DMS114 treated with DMSO at 0.1 percent for 48 hours (cell line): ENCODE measurements around the gene ST6GALNAC4.
"Not testable (repeated sequence)": the region's sequence is repeated elsewhere in the genome, so short reads cannot be mapped to it uniquely, and the experiment has no call there.

Experiments
- DNase-seq: peaks from one replicate; lab custom pipeline; 2025; ENCODE audit not compliant: unreplicated experiment; lab: John Stamatoyannopoulos, UW

Gene ST6GALNAC4

DNA sequence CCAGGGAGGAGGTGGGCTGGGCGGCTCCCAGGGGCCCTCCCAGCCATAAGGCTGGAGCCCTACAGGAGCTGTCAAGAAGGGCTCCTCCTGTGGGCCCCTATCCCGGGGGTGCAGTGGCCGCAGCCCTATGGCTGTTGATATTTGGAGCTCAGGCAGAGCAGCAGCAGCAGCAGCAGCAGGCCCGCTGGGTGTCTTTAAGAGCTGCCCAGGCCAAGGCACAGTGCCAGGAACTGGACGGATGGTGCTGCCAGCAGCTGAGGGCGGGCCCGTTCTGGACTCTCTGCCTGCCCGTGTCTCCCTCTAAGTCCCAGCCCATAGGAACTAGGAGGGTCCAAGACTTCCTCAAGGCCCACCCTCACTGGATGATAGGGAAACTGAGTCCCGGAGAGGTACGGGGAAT is 43.0 kb downstream of the ST6GALNAC4 start:
- DNase-seq = no peak

DNA sequence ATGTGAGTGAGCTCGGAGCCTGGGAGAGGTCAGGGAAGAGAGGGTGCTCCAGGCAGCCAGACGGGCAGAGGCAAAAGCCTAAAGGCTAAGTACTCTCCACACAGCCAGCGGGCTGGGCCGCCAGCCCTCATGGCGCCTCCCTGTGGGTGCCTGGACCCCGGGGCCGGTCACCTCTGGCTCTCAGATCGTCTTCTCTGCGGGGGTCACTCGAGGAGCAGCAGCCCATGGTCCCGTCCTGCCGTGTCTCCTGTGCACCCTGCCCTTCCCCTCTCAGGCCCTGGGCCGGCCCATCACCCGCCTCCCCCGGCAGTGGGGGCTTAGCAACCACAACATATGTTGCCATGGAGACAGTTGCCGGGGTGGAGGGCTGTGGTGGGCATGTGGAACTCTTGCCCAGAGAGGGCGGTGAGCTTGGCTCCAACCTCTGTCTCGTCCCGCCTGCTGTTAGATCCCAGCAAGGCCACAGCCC is 43.6 kb downstream of the ST6GALNAC4 start:
- no peak for DNase-seq

DNA sequence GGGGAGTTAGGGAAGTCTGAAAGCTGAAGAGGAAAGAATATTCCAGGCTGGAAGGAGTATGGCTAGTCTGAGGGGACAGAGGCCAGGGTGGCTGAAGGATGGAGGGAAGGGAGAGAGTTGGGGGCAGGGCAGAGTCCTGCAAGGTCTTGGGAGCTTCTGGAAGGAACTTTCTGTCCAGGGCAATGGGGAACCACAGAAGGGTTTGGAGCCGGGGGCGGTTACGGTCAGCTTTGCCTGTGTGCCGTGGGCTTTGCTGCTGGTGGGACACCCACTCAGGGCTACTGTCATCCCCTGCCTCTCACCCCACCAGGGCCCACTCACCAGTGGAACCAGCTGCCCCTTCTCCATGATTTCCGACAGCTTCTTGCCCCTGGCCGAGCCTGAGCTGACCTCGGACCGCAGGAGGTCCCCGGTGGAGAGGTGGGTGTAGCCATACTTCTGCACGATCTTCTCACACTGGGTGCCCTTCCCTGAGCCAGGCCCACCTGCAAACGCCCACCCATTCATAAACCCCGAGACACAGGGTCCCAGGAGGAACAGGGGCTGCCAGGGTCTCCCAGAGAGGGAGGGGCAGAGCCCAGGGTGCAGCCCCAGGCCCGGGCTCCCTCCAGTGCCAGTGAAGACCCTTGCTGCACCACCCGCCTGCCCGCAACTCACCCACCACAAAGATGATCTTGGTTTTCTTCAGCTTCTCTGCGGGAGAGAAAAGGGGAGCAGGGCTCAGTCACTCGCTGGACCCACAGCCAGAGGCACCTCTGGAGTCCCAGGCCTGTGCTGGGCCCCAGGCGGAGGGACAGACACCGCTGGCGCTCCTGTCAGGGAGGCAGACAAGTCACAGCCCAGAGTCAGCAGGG is 44.2 kb downstream of the ST6GALNAC4 start:
- no peak for DNase-seq

DNA sequence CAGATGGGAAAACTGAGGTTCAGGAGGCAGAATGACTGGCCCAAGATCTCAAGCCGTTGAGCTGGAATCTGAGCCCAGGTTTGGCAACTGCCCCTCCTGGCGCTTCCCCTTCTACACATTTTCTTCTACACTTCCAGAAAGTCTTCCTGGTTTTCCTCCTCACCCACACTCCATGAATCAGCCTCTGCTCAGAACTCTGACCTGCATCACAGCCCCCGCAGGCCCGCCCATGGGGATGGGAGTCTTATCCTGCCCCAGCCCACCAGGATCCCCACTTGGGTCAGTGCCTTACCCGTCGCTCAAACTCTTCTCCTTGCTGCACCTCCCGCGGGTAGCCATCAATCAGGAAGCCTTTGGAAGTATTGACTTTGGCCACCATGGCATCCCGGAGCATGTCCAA is 45.3 kb downstream of the ST6GALNAC4 start:
- no peak for DNase-seq

DNA sequence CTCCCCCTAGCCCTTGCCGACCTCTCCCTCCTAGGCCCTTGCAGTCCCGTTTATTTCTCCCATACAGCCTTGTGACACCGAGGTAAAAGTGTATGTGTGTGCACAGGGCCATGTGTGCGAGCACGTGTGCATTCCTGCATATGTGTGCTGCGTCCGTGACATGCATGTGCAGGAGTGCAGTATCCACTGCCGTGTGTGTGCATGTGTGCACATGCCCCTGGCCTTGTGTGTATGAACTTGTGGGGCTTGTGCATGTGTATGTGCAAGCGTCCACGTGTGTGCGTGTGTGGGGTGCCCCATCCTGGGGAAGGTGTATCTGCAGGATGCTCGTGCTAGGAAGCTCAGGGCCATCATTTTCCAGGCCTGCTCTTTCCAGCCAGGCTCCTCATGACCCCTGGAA is 46.0 kb downstream of the ST6GALNAC4 start:
- no peak for DNase-seq

DNA sequence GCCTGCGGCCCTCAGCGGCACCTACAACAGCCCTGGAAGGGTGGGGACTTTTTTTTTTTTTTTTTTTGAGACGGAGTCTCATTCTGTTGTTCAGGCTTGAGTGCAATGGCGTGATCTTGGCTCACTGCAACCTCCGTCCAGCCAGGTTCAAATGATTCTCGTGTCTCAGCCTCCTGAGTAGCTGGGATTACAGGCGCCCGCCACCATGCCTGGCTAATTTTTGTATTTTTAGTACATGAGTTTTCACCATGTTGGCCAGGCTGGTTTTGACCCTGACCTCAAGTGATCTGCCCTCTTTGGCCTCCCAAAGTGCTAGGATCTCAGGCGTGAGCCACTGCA is 46.7 kb downstream of the ST6GALNAC4 start:
- DNase-seq = not testable (repeated sequence)

DNA sequence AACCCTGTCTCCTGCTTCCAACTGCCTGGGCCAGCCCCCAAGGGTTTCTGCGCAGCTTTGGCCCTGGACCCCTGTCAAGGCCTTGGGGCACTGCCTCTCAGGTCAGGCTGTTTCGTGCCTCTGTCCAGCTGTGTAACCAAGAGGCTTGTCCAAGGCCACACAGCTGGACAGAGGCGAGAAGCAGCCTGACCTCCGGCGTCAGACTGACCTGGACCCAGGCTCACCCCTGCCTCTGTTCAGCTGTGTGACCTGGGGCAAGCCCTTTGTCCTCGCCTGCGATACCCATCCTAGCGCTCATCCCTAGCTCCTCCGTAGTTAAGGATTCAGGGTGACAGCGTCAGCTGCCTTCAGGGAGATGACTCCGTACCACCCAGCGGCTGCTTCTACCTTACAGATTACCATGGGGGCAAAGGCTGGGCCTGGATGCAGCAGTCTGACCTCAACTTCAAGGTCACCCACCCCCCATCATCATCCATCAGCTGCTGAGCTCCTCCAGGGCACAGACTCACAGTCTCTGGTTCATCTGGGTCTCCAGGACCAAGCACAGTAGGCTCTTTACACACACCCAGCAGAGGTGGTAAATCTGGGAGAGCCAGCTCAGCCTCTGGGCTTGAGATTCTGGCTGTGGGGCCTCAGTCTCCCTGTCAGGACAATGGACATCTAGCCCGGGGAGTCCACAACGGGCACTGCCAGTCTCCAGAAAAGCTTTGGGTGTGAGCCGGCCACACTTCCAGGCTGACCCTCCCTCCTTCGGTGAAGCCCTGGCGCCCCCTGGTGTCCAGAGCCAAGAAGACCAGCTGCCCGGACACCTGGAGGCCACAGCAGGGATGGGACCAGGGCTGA is 47.3 kb downstream of the ST6GALNAC4 start:
- peak; percentile 28 for DNase-seq

DNA sequence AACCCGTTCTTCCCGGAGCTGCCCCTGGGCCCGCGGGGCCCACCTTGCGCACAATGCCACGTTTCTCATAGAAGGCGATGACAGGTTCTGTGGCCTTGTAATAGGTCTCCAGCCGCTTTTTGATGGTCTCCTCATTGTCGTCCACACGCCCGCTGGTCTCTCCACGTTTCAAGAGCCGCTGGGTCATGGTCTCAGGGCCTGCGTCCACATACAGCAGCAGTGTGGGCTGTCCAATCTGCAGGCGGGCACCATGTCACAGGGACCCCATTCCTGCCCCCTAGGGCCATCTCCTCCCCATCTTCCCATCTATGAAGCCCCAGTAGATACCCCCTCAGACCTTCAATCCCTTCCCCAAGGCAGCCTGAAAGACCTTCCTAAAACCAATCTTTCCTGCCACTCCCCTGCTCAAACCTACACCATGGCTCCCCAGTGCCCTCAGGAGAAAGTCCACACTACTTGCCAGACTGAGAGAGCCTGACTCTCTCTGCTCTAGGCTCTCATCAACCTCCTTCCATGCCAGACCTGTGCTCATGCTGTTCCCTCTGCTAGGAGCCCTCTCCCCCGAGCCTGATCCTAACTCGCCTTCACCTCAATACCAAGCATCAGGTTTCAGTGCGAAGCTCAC is 48.5 kb downstream of the ST6GALNAC4 start:
- no peak for DNase-seq

DNA sequence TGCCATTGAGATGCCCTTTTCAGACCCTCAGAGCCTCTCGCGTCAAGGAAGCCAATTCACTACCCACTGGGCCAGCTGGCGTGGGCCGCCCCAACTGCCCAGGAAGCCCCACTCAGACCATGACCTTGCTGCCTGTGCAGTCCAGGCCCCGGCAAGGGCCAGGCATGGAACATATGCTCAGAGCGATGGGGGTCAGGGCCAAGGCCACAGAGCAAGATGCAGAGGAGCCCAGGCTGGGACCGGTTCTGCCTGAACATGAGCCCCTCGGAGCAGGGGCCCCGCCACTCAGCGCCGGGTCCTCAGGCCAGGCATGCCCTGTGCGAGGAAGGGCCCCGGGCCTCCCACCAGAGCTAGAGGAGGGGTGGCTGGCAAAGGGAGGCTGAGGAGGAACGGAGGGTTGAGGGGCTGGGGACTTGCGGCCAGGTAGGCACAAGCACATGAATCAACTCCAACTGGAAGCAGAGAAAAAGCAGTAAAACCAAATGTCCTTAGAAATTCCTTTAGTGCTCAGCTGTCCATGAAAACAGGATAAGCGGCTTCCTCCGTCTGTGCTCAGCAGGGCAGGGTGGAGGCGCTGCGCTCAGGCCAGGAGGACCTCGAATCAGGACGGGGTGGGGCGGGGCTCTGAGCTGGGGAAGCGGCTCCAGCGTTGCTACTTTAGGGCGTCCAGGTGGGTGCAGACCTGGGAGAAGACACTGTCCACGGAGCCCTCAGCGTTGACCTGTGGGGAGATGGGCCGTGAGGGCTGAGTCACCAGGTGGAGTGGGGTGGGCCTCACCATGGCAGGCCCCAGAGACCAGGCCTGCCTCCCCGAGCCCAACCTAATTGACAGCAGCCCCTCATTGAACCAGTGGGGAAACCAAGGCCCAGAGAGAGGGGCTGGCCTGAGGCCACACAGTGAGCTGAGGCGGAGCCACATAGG is 49.2 kb downstream of the ST6GALNAC4 start:
- DNase-seq = no peak

DNA sequence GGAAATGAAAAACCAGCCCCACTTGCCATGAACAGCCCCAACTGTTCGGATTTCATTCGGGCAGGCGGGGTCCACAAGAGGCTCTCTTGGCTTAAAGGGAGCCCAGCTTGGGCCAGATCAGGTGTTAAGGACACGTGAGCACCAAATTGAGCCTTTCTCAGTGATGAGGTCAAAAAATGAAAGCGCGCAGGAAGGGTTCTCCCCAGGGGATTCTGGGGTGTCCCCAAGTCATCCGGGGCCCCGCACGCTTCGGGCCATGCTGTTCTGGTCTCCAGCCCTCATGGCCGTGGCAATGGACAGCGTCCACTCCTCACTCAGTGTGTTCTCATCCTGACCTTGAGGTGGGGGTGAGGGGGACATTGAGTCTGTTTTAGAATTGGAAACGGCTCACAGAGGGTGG is 50.3 kb downstream of the ST6GALNAC4 start:
- DNase-seq = no peak

DNA sequence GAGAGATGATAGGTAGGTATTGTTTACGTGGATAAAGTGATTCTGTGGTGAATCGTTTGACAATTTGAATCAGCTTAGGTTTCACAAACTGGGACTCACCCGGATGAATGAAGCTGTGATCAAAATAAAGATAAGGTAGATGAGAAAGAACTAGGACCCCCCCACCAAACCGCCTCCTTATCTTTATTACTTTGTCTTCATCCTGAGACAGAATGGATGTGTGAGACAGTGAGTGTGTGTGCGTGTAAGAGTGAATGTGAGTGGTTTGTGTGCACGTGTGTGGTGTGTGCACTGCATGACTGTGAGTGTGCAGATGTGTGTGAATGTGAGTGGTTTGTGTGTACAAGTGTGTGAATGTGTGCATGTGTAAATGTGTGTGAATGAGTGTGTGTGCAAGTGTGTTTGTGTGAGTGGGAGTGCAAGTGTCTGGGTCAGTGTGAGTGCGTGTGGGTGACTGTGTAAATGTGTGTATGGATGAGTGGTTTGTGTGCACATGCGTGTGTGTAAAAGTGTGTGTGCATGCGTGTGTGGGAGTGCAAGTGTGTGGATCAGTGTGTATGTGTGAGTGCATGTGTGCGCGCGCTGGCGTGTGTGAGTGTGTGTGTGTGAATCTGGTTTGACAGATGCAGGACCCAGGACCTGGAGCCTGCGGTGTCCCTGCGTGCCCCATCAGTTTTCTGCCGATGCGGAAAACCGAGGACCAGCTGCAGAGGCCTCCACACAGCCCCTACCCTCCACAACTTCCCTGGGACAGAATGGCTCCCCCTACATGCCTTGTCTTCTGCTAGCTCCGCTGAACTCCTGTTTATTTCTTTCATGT is 51.0 kb downstream of the ST6GALNAC4 start:
- no peak for DNase-seq

DNA sequence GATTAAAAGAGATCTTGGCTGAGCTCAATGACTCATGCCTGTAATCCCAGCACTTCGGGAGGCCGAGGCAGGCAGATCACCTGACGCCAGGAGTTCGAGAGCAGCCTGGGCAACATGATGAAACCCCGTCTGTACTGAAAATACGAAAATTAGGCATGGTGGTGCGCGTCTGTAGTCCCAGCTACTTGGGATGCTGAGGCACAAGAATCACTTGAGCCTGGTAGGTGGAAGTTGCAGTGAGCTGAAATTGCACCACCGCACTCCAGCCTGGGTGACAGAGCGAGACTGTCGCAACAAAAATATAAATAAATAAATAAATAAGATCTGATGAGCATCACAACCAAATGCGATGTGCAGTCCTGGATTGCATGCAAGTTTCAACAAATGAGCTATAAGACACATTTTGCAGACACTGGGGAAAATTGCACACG is 53.6 kb downstream of the ST6GALNAC4 start:
- DNase-seq = no peak

DNA sequence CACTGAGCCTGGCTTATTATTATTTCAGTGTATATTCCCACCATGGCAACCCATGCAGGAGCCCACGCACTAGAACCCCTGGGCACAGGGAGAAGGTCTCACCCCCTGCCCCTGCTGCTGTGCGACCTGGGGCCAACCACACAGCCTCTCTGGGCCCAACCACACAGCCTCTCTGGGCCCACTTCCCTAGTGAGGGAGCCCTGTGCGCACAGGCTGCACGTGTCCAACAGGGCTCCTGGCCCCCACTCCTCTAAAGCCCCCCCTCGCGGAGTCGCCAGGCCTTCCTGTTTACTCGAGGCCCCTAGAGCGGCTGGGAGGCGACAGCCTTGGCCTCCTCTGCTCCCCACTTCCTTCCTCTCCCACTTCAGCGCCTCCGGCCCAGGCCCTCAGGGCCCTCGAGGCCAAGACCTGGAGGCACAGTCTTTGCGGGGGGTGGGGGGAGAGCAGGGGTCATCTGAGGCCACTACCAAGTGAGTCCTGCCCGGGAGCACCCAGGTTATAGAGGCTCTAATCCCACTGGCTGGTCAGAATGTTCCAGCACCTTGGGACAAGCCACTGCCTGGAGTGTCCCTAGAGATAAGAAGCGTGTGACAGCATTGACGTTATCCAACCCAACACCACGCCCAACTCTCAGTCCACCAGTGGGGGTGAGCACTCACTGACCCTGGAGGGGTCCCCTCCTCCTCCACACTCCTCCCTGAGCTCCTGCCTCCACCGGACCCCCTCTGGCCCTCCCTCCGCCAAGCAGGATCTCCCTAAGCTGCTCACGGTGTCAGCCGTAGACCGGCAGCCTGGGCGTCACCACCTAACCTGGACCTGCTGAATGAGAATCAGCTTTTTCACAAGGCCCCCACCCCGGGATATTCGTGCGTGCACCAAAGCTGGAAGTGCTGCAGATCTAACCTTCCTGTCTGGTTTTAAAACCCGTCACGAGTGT is 54.5 kb downstream of the ST6GALNAC4 start:
- no peak for DNase-seq

DNA sequence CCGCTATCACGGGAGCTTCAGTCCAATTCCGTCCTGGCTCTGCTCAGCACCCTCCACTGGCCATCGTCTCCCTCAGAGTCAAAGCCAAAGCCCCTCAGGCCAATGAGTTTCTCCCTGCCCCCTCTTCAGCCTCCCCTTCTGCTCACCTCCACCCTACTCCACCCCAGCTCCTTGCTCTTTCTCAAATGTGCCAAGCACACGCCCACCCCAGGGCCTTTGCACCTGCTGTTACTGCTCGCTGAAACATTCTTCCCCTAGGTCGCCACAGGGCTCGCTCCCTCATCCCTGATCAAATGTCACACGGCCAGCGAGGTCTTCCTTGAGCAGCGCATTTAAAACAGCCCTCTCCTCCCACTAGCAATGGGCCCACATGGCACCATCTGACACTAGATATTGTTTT is 56.1 kb downstream of the ST6GALNAC4 start:
- DNase-seq = no peak

DNA sequence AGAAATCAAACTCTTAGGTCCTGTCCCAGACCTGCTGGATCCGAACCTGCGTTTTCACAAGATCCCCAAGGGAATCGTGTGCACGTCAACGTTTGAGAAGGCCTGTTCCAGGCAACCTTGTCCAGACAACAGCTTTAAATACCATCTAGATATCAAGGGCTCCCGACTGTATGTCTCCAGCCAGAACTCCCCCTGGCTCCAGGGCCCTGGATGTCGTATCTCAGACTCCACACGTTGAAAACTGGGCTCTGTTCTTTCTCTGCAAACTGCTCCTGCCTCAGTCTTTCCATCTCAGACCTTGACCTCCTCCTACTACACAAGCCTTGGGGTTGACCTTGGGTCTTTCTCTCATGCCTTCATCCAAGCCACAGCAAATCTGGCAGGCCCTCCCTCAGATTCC is 56.6 kb downstream of the ST6GALNAC4 start:
- DNase-seq = no peak

DNA sequence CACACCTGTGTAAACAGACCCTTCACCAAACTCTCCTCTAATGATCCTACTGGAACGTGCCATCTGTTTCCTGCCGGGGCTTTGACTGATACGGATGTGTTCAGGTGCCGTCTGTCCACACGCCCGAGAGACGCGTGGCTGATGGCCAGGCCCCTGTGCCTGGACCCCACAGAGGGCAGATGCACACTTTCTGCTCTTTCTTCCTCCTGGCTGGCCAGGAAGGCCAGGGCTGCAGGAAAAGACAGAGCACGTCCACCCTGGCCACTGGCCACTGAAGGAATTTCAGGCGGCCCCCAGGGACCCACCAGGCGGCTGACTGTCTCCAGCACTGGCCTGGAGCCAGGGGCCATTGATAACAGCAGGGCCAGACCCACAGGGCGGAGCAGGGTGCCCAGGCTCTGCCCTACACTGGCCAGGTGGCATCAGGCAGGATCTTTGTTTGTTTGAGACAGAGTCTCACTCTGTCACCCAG is 58.8 kb downstream of the ST6GALNAC4 start:
- DNase-seq = no peak
